K562 (cell line): ENCODE measurements around the gene SLC6A7.

Experiments used
- CAMTA2 ChIP-seq: fragments of 250-450 bp; sonication (Bioruptor Pico); conservative IDR thresholded peaks from 2 replicates; pipeline ENCODE4 v1.5.1; 2022
- FOSL1 ChIP-seq: fragments of 200-800 bp; sonication (Bioruptor generic); conservative IDR thresholded peaks from 2 replicates; pipeline ENCODE4 v1.6.1; 2016; ENCODE audit warnings: missing genetic modification characterization, missing compliant biosample characterization
- KDM5B ChIP-seq: fragments of 200-600 bp; sonication (generic); IDR thresholded peaks from 2 replicates; pipeline ENCODE4 v1.6.1; 2012; ENCODE audit warnings: low read depth, mild to moderate bottlenecking, moderate library complexity, low read length, control low read depth, inconsistent platforms; ENCODE audit not compliant: insufficient replicate concordance
- MEF2D ChIP-seq: conservative IDR thresholded peaks from 2 replicates; pipeline ENCODE4 v1.6.1; 2016; ENCODE audit warnings: low read depth, missing genetic modification characterization, missing compliant biosample characterization
- POLR2A ChIP-seq: fragments of 450-650 bp; conservative IDR thresholded peaks from 2 replicates; pipeline ENCODE4 v1.6.1; 2016
- POLR2AphosphoS5 ChIP-seq: IDR thresholded peaks from 2 replicates; pipeline ENCODE4 v1.6.1; 2011; ENCODE audit warnings: mild to moderate bottlenecking, low read depth, low read length, moderate library complexity; ENCODE audit not compliant: control insufficient read depth, insufficient read depth
- SRSF7 ChIP-seq: fragments of 200-400 bp; formaldehyde crosslinking; optimal IDR thresholded peaks from 2 replicates; pipeline ENCODE3; 2017; ENCODE audit warnings: mild to moderate bottlenecking, low read depth, low read length
- ZNF311 ChIP-seq: fragments of 250-450 bp; sonication (Bioruptor Pico); IDR thresholded peaks from 2 replicates; pipeline ENCODE4 v1.4.0; 2020; ENCODE audit warnings: mild to moderate bottlenecking, moderate library complexity
- TF ChIP-seq, protein P1 (sequence below), 3 experiments: IDR thresholded peaks in 2 of 3; conservative IDR thresholded peaks in 1 of 3; 2 replicates each; pipeline ENCODE4 v1.5.1; 2011 to 2012; ENCODE audit warnings: low read length in 3 of 3, mild to moderate bottlenecking in 3 of 3, control low read depth in 2 of 3, improper control_type of control experiment in 1 of 3, inconsistent platforms in 1 of 3, low read depth in 1 of 3, mixed read lengths in 1 of 3, moderate library complexity in 1 of 3; ENCODE audit not compliant: insufficient read depth in 2 of 3
- TF ChIP-seq, protein P2 (sequence below): fragments of 250-450 bp; sonication (Bioruptor Pico); IDR thresholded peaks from 2 replicates; pipeline ENCODE4 v1.5.0; 2021; ENCODE audit warnings: mild to moderate bottlenecking, borderline replicate concordance
- TF ChIP-seq, protein P3 (sequence below): sonication (generic); formaldehyde crosslinking; IDR thresholded peaks from 2 replicates; pipeline ENCODE4 v1.8.1; 2022; ENCODE audit warnings: missing genetic modification reagents
- TF ChIP-seq, protein P4 (sequence below): fragments of 250-450 bp; sonication (Bioruptor Pico); IDR thresholded peaks from 2 replicates; pipeline ENCODE4 v1.4.0; 2020; ENCODE audit warnings: mild to moderate bottlenecking, moderate library complexity

DNA sequence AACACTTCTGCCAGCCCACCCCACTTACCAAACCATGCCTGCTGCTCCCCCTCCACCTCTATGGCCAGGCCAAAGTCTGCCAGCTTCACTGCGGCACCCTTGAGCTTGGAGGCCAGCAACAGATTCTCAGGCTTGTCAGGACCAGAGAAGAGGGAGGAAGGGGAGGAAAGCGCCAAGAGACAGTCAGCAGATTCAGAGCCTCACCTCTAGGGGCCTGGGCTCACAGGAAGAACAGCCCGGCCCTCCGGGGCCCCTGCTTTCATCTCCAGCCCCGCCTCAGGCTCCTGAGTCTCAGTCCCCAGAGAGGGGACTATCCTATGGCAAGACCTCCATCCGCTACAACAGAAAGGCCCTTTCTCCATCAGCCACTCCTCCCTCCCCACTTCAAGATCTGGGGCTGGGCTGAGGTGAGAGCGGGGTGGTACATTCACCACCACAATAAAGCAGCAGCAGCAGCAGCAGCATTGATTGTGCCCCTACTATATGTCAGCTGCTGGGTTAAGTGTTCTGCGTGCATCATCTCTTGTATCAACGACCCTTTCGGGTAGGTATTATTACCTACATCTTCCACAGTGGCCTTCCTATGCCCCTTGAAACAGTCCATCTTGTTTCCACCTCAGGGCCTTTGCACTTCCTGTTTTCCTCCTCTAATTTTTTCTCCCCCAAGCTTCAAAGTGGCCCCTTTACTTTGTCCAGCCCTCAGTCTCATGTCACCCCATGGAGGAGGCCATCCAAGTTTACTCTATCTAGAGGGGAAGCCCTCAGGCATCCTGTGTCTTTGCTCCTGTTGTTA lies 63.8 kb downstream of the SLC6A7 start:
- TF ChIP-seq SRSF7 (no peak), CAMTA2 (CRISPR knock-in tag) (no peak), MEF2D (no peak), POLR2AphosphoS5 (no peak), ZNF311 (no peak), POLR2A (no peak), FOSL1 (tag) (no peak), KDM5B (no peak)
- TF ChIP-seq, protein P1, sequence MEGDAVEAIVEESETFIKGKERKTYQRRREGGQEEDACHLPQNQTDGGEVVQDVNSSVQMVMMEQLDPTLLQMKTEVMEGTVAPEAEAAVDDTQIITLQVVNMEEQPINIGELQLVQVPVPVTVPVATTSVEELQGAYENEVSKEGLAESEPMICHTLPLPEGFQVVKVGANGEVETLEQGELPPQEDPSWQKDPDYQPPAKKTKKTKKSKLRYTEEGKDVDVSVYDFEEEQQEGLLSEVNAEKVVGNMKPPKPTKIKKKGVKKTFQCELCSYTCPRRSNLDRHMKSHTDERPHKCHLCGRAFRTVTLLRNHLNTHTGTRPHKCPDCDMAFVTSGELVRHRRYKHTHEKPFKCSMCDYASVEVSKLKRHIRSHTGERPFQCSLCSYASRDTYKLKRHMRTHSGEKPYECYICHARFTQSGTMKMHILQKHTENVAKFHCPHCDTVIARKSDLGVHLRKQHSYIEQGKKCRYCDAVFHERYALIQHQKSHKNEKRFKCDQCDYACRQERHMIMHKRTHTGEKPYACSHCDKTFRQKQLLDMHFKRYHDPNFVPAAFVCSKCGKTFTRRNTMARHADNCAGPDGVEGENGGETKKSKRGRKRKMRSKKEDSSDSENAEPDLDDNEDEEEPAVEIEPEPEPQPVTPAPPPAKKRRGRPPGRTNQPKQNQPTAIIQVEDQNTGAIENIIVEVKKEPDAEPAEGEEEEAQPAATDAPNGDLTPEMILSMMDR (IDR thresholded peaks at IDR 0.05 in 2 of 3, conservative IDR thresholded peaks at IDR 0.05 in 1 of 3; ENCODE audit: insufficient read depth in 2 of 3, low read depth in 1 of 3, low read length in 3 of 3): 0 out of 6 replicates have a peak, but pooled peaks of 1 of the 3 experiments have one; percentile 9
- TF ChIP-seq, protein P2, sequence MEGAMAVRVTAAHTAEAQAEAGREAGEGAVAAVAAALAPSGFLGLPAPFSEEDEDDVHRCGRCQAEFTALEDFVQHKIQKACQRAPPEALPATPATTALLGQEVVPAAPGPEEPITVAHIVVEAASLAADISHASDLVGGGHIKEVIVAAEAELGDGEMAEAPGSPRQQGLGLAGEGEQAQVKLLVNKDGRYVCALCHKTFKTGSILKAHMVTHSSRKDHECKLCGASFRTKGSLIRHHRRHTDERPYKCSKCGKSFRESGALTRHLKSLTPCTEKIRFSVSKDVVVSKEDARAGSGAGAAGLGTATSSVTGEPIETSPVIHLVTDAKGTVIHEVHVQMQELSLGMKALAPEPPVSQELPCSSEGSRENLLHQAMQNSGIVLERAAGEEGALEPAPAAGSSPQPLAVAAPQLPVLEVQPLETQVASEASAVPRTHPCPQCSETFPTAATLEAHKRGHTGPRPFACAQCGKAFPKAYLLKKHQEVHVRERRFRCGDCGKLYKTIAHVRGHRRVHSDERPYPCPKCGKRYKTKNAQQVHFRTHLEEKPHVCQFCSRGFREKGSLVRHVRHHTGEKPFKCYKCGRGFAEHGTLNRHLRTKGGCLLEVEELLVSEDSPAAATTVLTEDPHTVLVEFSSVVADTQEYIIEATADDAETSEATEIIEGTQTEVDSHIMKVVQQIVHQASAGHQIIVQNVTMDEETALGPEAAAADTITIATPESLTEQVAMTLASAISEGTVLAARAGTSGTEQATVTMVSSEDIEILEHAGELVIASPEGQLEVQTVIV: no peak
- TF ChIP-seq, protein P3, sequence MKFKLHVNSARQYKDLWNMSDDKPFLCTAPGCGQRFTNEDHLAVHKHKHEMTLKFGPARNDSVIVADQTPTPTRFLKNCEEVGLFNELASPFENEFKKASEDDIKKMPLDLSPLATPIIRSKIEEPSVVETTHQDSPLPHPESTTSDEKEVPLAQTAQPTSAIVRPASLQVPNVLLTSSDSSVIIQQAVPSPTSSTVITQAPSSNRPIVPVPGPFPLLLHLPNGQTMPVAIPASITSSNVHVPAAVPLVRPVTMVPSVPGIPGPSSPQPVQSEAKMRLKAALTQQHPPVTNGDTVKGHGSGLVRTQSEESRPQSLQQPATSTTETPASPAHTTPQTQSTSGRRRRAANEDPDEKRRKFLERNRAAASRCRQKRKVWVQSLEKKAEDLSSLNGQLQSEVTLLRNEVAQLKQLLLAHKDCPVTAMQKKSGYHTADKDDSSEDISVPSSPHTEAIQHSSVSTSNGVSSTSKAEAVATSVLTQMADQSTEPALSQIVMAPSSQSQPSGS: no peak
- TF ChIP-seq, protein P4, sequence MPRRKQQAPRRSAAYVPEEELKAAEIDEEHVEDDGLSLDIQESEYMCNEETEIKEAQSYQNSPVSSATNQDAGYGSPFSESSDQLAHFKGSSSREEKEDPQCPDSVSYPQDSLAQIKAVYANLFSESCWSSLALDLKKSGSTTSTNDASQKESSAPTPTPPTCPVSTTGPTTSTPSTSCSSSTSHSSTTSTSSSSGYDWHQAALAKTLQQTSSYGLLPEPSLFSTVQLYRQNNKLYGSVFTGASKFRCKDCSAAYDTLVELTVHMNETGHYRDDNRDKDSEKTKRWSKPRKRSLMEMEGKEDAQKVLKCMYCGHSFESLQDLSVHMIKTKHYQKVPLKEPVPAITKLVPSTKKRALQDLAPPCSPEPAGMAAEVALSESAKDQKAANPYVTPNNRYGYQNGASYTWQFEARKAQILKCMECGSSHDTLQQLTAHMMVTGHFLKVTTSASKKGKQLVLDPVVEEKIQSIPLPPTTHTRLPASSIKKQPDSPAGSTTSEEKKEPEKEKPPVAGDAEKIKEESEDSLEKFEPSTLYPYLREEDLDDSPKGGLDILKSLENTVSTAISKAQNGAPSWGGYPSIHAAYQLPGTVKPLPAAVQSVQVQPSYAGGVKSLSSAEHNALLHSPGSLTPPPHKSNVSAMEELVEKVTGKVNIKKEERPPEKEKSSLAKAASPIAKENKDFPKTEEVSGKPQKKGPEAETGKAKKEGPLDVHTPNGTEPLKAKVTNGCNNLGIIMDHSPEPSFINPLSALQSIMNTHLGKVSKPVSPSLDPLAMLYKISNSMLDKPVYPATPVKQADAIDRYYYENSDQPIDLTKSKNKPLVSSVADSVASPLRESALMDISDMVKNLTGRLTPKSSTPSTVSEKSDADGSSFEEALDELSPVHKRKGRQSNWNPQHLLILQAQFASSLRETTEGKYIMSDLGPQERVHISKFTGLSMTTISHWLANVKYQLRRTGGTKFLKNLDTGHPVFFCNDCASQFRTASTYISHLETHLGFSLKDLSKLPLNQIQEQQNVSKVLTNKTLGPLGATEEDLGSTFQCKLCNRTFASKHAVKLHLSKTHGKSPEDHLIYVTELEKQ (CRISPR knock-in tag): no peak
